AG04450 (cell line): ENCODE results near the gene TCEAL8. TPM values are rescaled to one million over a fixed set of nuclear protein-coding genes. Genes with fewer than 3 reads are reported as not detected.

ENCODE experiments used
- CTCF ChIA-PET: fragments of 300-600, 350-600 bp; formaldehyde crosslinking; extraction: SDS; loops from one replicate; lab custom pipeline; 2022; ENCODE audit warnings: antibody characterized with exemption, inconsistent platforms; lab: Charles Lee
- POLR2A ChIA-PET: fragments of 350-600 bp; formaldehyde crosslinking; extraction: SDS; loops from one replicate; lab custom pipeline; 2021; ENCODE audit warnings: antibody characterized with exemption, inconsistent platforms; lab: Yijun Ruan, JAX
- DNase-seq: peaks from one replicate; pipeline ENCODE4 v3.0.0-alpha.2; 2011; ENCODE audit warnings: low read depth, low spot score
- H3K27ac ChIP-seq: one replicate; pipeline ENCODE4 v1.5.1; 2012; ENCODE audit warnings: low read depth, low read length, control low read depth
- H3K27me3 ChIP-seq: one replicate; pipeline ENCODE4 v1.6.0; 2012; ENCODE audit warnings: low read length; ENCODE audit not compliant: control insufficient read depth, insufficient read depth
- H3K4me3 ChIP-seq: 2 replicates; pipeline ENCODE4 v1.5.1; 2011; ENCODE audit warnings: mild to moderate bottlenecking, low read depth, low read length, control low read depth
- H3K9me3 ChIP-seq: 2 replicates; pipeline ENCODE4 v1.5.1; 2012; ENCODE audit warnings: low read length; ENCODE audit not compliant: control insufficient read depth, insufficient read depth
- CTCF ChIP-seq: IDR thresholded peaks from 2 replicates; pipeline ENCODE4 v1.5.1; 2011; ENCODE audit warnings: low read depth, low read length, control low read depth, inconsistent platforms
- polyA plus RNA-seq: library from polyadenylated mRNA; depleted of rRNA; stranded (reverse); fragments of >200 nt; gene quantifications from 2 replicates; pipeline ENCODE4 v1.2.3, GENCODE V29; 2011

TCEAL8 gene
- polyA plus RNA-seq, 1 experiment: 147 TPM

GRCh38 chrX:103275947-103276567 lies 21.1 kb upstream of the TCEAL8 start:
- no peaks in the 10 kb centered on the region for H3K9me3 ChIP-seq
- no peak for TF ChIP-seq CTCF
- CTCF ChIA-PET: no interaction called here
- peaks cover 27% of the 10 kb centered on the region for H3K27me3 ChIP-seq
- no peak overlapping the region for H3K27ac ChIP-seq
- no peak for DNase-seq
- no peak overlapping the region for H3K4me3 ChIP-seq
- POLR2A ChIA-PET: no interaction called here

GRCh38 chrX:103274284-103274683 lies 19.3 kb upstream of the TCEAL8 start:
- no peaks in the 10 kb centered on the region for H3K9me3 ChIP-seq
- CTCF ChIA-PET: no interaction called here
- POLR2A ChIA-PET: no interaction called here
- peaks cover 30% of the 10 kb centered on the region for H3K27me3 ChIP-seq
- no peak overlapping the region for H3K27ac ChIP-seq
- no peak for DNase-seq
- TF ChIP-seq CTCF: no peak
- no peak overlapping the region for H3K4me3 ChIP-seq

- POLR2A ChIA-PET: no interaction called here
- Histone ChIP-seq H3K27me3 (peaks cover 4% of the 10 kb centered on the region), H3K4me3 (no peak overlapping the region), H3K27ac (no peak overlapping the region), H3K9me3 (no peaks in the 10 kb centered on the region; the same call in 1 of the 2 replicates)
- CTCF ChIA-PET: no interaction called here
- TF ChIP-seq CTCF: no peak
- no peak for DNase-seq
These were observed 3.3 kb upstream of the TCEAL8 start for GRCh38 chrX:103258275-103258674.

GRCh38 chrX:103256651-103257050 lies 1.7 kb upstream of the TCEAL8 start:
- Histone ChIP-seq H3K9me3 (no peaks in the 10 kb centered on the region; the same call in 1 of the 2 replicates), H3K4me3 (no peak overlapping the region), H3K27me3 (peaks cover 4% of the 10 kb centered on the region), H3K27ac (no peak overlapping the region)
- no peak for DNase-seq
- ChIA-PET CTCF (no interaction called here), POLR2A (no interaction called here)
- no peak for TF ChIP-seq CTCF

- H3K4me3 ChIP-seq: peak overlapping the region; percentile 78
- TF ChIP-seq CTCF: 0 out of 2 replicates have a peak, but pooled peaks have one; percentile 11
- no peaks in the 10 kb centered on the region for H3K27me3 ChIP-seq
- DNase-seq: no peak
- H3K9me3 ChIP-seq: no peaks in the 10 kb centered on the region; the same call in 1 of the 2 replicates
- peak overlapping the region; percentile 68 for H3K27ac ChIP-seq
- POLR2A ChIA-PET: interaction anchor here (0.6 to 1.1 kb wide), 2 partner anchors 111 to 1595 kb away, joined by 3 to 4 read pairs; partner anchors contain the start of gene ARMCX2
- CTCF ChIA-PET: interaction anchor here (1.0 to 1.7 kb wide), 3 partner anchors 209 to 211 kb away, joined by 3 to 4 read pairs (median 4); no protein-coding TSS in a partner anchor
These were observed 657 bp downstream of the TCEAL8 start for GRCh38 chrX:103254171-103254824.
